K562 (cell line): ENCODE data around the gene TAS2R20. TPM values are rescaled to one million over a fixed set of nuclear protein-coding genes. Genes with fewer than 3 reads are reported as not detected.

Experiments
- ATAC-seq: fragments of 200-7000 bp; cut with Tn5 transposase; 3 replicates; pipeline ENCODE4 v1.9.1; 2020; ENCODE audit warnings: moderate library complexity
- BruUV-seq: library from RNA; stranded (reverse); fragments of 400-500 nt; replicated peaks from 2 replicates; lab custom pipeline; 2021; lab: Mats Ljungman, UMichigan
- CTCF ChIA-PET: fragments of 300-600 bp; formaldehyde crosslinking; extraction: SDS; loops from one replicate; lab custom pipeline; 2021; ENCODE audit warnings: low intra/inter-chr PET ratio; lab: Yijun Ruan, JAX
- POLR2A ChIA-PET: fragments of 300-600, 350-650 bp; sonication (Branson Sonifier 250); formaldehyde crosslinking; extraction: SDS; loops from one replicate; lab custom pipeline; 2021; ENCODE audit warnings: antibody characterized with exemption, inconsistent platforms; lab: Yijun Ruan, JAX
- DNase-seq, 4 experiments: peaks; one replicate each; pipeline versions ENCODE4 v3.0.0 to v3.0.0-alpha.2; 2011 to 2018; ENCODE audit warnings: low spot score in 3 of 4, mixed read lengths in 3 of 4; ENCODE audit errors: extremely low read depth in 1 of 4
- FAIRE-seq: peaks from 2 replicates; lab custom pipeline; 2011; peaks lifted over from hg19 to GRCh38; lab: Jason Lieb, UNC
- H2AFZ ChIP-seq: 2 replicates; pipeline ENCODE4 v1.6.0; 2011; ENCODE audit warnings: low read depth, low read length, control low read depth, inconsistent platforms
- H3K27ac ChIP-seq: fragments of 200-600 bp; 3 replicates; pipeline ENCODE4 v1.8.0; 2011; ENCODE audit warnings: low read depth, mild to moderate bottlenecking, control low read depth, inconsistent platforms, low read length, moderate library complexity, mixed read lengths; ENCODE audit errors: extremely low read depth
- H3K27me3 ChIP-seq, 2 experiments: fragments of 300-600 bp in 1 of 2; 2 replicates in 1 of 2; 3 replicates in 1 of 2; pipeline versions ENCODE4 v1.6.0 to v1.8.0; 2011; ENCODE audit warnings: inconsistent platforms in 2 of 2, low read length in 2 of 2, mild to moderate bottlenecking in 1 of 2, mixed read lengths in 1 of 2, moderate library complexity in 1 of 2; ENCODE audit not compliant: control insufficient read depth in 2 of 2, insufficient read depth in 2 of 2
- H3K36me3 ChIP-seq: fragments of 300-600 bp; 3 replicates; pipeline ENCODE4 v1.8.0; 2011; ENCODE audit warnings: mild to moderate bottlenecking, low read length, inconsistent platforms; ENCODE audit not compliant: control insufficient read depth, insufficient read depth
- H3K4me1 ChIP-seq, 2 experiments: fragments of 200-600 bp in 1 of 2; replicated peaks in 1 of 2; 2 replicates in 1 of 2; 3 replicates in 1 of 2; pipeline versions ENCODE4 v1.5.1 to v1.8.0; 2011; ENCODE audit warnings: inconsistent platforms in 2 of 2, low read length in 2 of 2, mild to moderate bottlenecking in 1 of 2, mixed read lengths in 1 of 2, moderate library complexity in 1 of 2; ENCODE audit not compliant: control insufficient read depth in 2 of 2, insufficient read depth in 2 of 2
- H3K4me2 ChIP-seq: 2 replicates; pipeline ENCODE4 v1.6.1; 2011; ENCODE audit warnings: low read length, control low read depth, inconsistent platforms, mixed read lengths; ENCODE audit not compliant: insufficient read depth
- H3K4me3 ChIP-seq: fragments of 200-600 bp; sonication (generic), shearing (Covaris generic); 2 replicates; pipeline ENCODE4 v1.5.1; 2016; ENCODE audit warnings: control low read depth, inconsistent platforms
- H3K79me2 ChIP-seq: fragments of 200-600 bp; 3 replicates; pipeline ENCODE4 v1.8.0; 2011; ENCODE audit warnings: low read length, inconsistent platforms; ENCODE audit not compliant: control insufficient read depth, insufficient read depth
- H3K9ac ChIP-seq, 2 experiments: 2 replicates each; pipeline versions ENCODE4 v1.6.0 to v1.6.1; 2011; ENCODE audit warnings: low read depth in 2 of 2, low read length in 2 of 2, control low read depth in 1 of 2, inconsistent platforms in 1 of 2, mild to moderate bottlenecking in 1 of 2, mixed read lengths in 1 of 2; ENCODE audit not compliant: insufficient read depth in 1 of 2
- H3K9me1 ChIP-seq: one replicate; pipeline ENCODE4 v1.6.0; 2011; ENCODE audit warnings: inconsistent platforms, mild to moderate bottlenecking, low read length, moderate library complexity; ENCODE audit not compliant: control insufficient read depth, insufficient read depth
- H3K9me3 ChIP-seq: replicated peaks from 2 replicates; pipeline ENCODE4 v1.5.1; 2011; ENCODE audit warnings: low read depth, low read length, inconsistent platforms; ENCODE audit not compliant: control insufficient read depth, insufficient read depth
- H4K20me1 ChIP-seq: replicated peaks from 2 replicates; pipeline ENCODE4 v1.6.1; 2011; ENCODE audit warnings: low read length, inconsistent platforms, mixed read lengths; ENCODE audit not compliant: control insufficient read depth, insufficient read depth
- CBX5 ChIP-seq: IDR thresholded peaks from 2 replicates; pipeline ENCODE4 v1.6.1; 2014; ENCODE audit warnings: low read depth, borderline replicate concordance
- CBX8 ChIP-seq: fragments of 200-600 bp; sonication (generic); IDR thresholded peaks from 2 replicates; pipeline ENCODE4 v1.6.1; 2012; ENCODE audit warnings: borderline replicate concordance, mixed run types, low read depth, mild to moderate bottlenecking, moderate library complexity, mixed read lengths, low read length, control low read depth, inconsistent platforms; ENCODE audit not compliant: poor library complexity, severe bottlenecking; ENCODE audit errors: extremely low read depth
- CXXC5 ChIP-seq: fragments of 250-450 bp; sonication (Bioruptor Pico); IDR thresholded peaks from 2 replicates; pipeline ENCODE4 v1.8.0; 2022; ENCODE audit warnings: inconsistent platforms, mild to moderate bottlenecking, moderate library complexity
- FOXA3 ChIP-seq, 2 experiments: fragments of 450-650 bp in 1 of 2; sonication (generic) in 1 of 2; formaldehyde crosslinking; IDR thresholded peaks in 1 of 2; conservative IDR thresholded peaks in 1 of 2; 2 replicates each; pipeline versions ENCODE4 v1.4.0 to v1.8.0; 2020 to 2022; ENCODE audit warnings: mild to moderate bottlenecking in 2 of 2, missing genetic modification reagents in 1 of 2
- GATAD2B ChIP-seq: fragments of 450-650 bp; IDR thresholded peaks from 2 replicates; pipeline ENCODE4 v1.6.1; 2017; ENCODE audit warnings: mild to moderate bottlenecking, borderline replicate concordance
- HMG20B ChIP-seq: fragments of 250-450 bp; sonication (Bioruptor Pico); IDR thresholded peaks from 2 replicates; pipeline ENCODE4 v1.5.0; 2021; ENCODE audit warnings: mild to moderate bottlenecking
- IRF2 ChIP-seq: sonication (generic); formaldehyde crosslinking; IDR thresholded peaks from 2 replicates; pipeline ENCODE4 v1.8.1; 2022; ENCODE audit warnings: mild to moderate bottlenecking, missing genetic modification reagents
- MEIS2 ChIP-seq: fragments of 450-650 bp; IDR thresholded peaks from 2 replicates; pipeline ENCODE4 v1.6.1; 2014; ENCODE audit warnings: mild to moderate bottlenecking; ENCODE audit not compliant: partially characterized antibody
- PBX2 ChIP-seq, 2 experiments: IDR thresholded peaks in 1 of 2; conservative IDR thresholded peaks in 1 of 2; 2 replicates each; pipeline ENCODE4 v1.6.1; 2016; ENCODE audit warnings: low read depth in 2 of 2, mild to moderate bottlenecking in 1 of 2, missing compliant biosample characterization in 1 of 2, missing genetic modification characterization in 1 of 2, moderate library complexity in 1 of 2
- PTTG1 ChIP-seq: fragments of 450-650 bp; IDR thresholded peaks from 2 replicates; pipeline ENCODE4 v1.6.1; 2016; ENCODE audit warnings: low read depth, mild to moderate bottlenecking, missing genetic modification characterization, missing compliant biosample characterization
- SAFB2 ChIP-seq: fragments of 200-400 bp; formaldehyde crosslinking; IDR thresholded peaks from 2 replicates; pipeline ENCODE4 v1.6.1; 2018; ENCODE audit warnings: borderline replicate concordance, low read length, low read depth, moderate library complexity; ENCODE audit not compliant: severe bottlenecking
- SETDB1 ChIP-seq: IDR thresholded peaks from one replicate; pipeline ENCODE4 v1.6.1; 2012; ENCODE audit warnings: low read length, control low read depth, inconsistent platforms
- SP2 ChIP-seq: IDR thresholded peaks from 2 replicates; pipeline ENCODE4 v1.6.1; 2011; ENCODE audit warnings: mild to moderate bottlenecking, low read depth, low read length, moderate library complexity; ENCODE audit not compliant: poor library complexity, severe bottlenecking; ENCODE audit errors: extremely low read depth
- XRCC5 ChIP-seq: fragments of 200-400 bp; formaldehyde crosslinking; IDR thresholded peaks from 2 replicates; pipeline ENCODE4 v1.6.1; 2017; ENCODE audit warnings: low read depth, mild to moderate bottlenecking, low read length
- ZC3H11A ChIP-seq: IDR thresholded peaks from 2 replicates; pipeline ENCODE4 v1.6.1; 2012; ENCODE audit warnings: low read depth, low read length, improper control_type of control experiment
- ZNF408 ChIP-seq: fragments of 250-450 bp; sonication (Bioruptor Pico); IDR thresholded peaks from 2 replicates; pipeline ENCODE4 v1.4.0; 2020; ENCODE audit warnings: low read depth, mild to moderate bottlenecking, moderate library complexity
- ZNF79 ChIP-seq: fragments of 250-450 bp; sonication (Bioruptor Pico); IDR thresholded peaks from 2 replicates; pipeline ENCODE4 v1.4.0; 2020; ENCODE audit warnings: low read depth, mild to moderate bottlenecking, moderate library complexity
- ZSCAN29 ChIP-seq: fragments of 450-650 bp; IDR thresholded peaks from 2 replicates; pipeline ENCODE4 v1.6.1; 2017
- WGBS: fragments of 100-300 bp; shearing (Covaris generic); methylation state at CpG from one replicate; pipeline ENCODE4 v1.1.6; 2016; ENCODE audit warnings: low coverage, mixed read lengths; ENCODE audit not compliant: insufficient coverage; ENCODE audit errors: missing lambda C conversion rate; 5-methylcytosine and 5-hydroxymethylcytosine counted together
- in situ Hi-C: fragments of 300-500 bp; cut with MboI; formaldehyde crosslinking; loops from 4 replicates; pipeline ENCODE4 v1.15.0; 2018; ENCODE audit warnings: inconsistent platforms, mixed read lengths
- intact Hi-C: fragments of 100-400 bp; cut with micrococcal nuclease; formaldehyde crosslinking; loops from 2 replicates; pipeline ENCODE4 v1.14.2; 2022
- polyA plus RNA-seq, 8 experiments: library from polyadenylated mRNA; depleted of rRNA in 4 of 8; stranded (reverse) in 5 of 8; unstranded in 3 of 8; fragments of >200 nt; fragmentation: Nextera tagmentation in 2 of 8; fragmentation: Illumina TruSeq in 1 of 8; extraction: Ambion mirVana in 2 of 8; extraction: Trizol in 1 of 8; gene quantifications; 2 replicates each; pipeline versions ENCODE4 v1.2.1 to v1.2.3, GENCODE V29; 2011 to 2014; ENCODE audit warnings: inconsistent platforms in 1 of 8, missing spikeins in 1 of 8
- total RNA-seq, 7 experiments: library from RNA; depleted of rRNA in 6 of 7; stranded (reverse); fragments of >200 nt in 6 of 7; fragmentation: Illumina TruSeq in 2 of 7; extraction: Trizol in 2 of 7; gene quantifications; 2 replicates each; pipeline versions ENCODE4 v1.2.1 to v1.2.3, GENCODE V29; 2011 to 2021; ENCODE audit warnings: low replicate concordance in 1 of 7
- TF ChIP-seq, protein P1 (sequence below): fragments of 250-450 bp; sonication (Bioruptor Pico); IDR thresholded peaks from 2 replicates; pipeline ENCODE4 v1.8.0; 2022; ENCODE audit warnings: moderate library complexity, mild to moderate bottlenecking, inconsistent platforms

The TAS2R20 gene
- total and polyA plus RNA-seq, 9 of the 15 experiments (the other 6 are each of a cell fraction or from before 2014, with no cell fraction given), result 0.07 to 2.3 (median 0.77) TPM

GRCh38 chr12:10960211-10960610 is 37.9 kb downstream of the TAS2R20 start (continued):
- TF ChIP-seq IRF2 (CRISPR knock-in tag), result no peak
- TF ChIP-seq, all 486 proteins: peak for 2

GRCh38 chr12:10959804-10960203 is 38.3 kb downstream of the TAS2R20 start:
- DNase-seq, result no peak
- no peak for ATAC-seq
- Histone ChIP-seq H3K79me2 (no peaks in the 10 kb centered on the region), H3K27ac (no peak overlapping the region), H2AFZ (no peak overlapping the region), H3K9ac (no peak overlapping the region), H3K4me1 (no peaks in the 10 kb centered on the region), H3K4me3 (no peak overlapping the region), H3K36me3 (no peaks in the 10 kb centered on the region), H3K4me2 (no peak overlapping the region), H4K20me1 (no peaks in the 10 kb centered on the region), H3K9me3 (no peaks in the 10 kb centered on the region), H3K9me1 (no peaks in the 10 kb centered on the region), H3K27me3 (no peaks in the 10 kb centered on the region)
- 73% methylated on average over 2 of the region's 2 CpGs for WGBS
- in situ Hi-C loops (no loop called here), intact Hi-C loops (no loop called here)
- no TSS peak for BruUV-seq
- CTCF ChIA-PET, result no interaction called here
- POLR2A ChIA-PET, result no interaction called here
- no peak for FAIRE-seq
- TF ChIP-seq SAFB2 (no peak), PBX2 (CRISPR knock-in tag; IDR thresholded peaks at IDR 0.05; ENCODE audit: low read depth) (no peak), PBX2 (tag; conservative IDR thresholded peaks at IDR 0.05; ENCODE audit: low read depth) (0 out of 2 replicates have a peak, but pooled peaks have one; percentile 34), ZC3H11A (no peak), PTTG1 (tag) (no peak), FOXA3 (CRISPR knock-in tag; conservative IDR thresholded peaks at IDR 0.05 in 1 of 2, IDR thresholded peaks at IDR 0.05 in 1 of 2) (no peak), HMG20B (no peak), ZNF79 (CRISPR knock-in tag) (no peak), ZNF408 (CRISPR knock-in tag) (no peak), SP2 (no peak), CXXC5 (no peak), GATAD2B (no peak), MEIS2 (peak; percentile 19), CBX5 (no peak), CBX8 (no peak), SETDB1 (no peak), XRCC5 (no peak), ZSCAN29 (no peak)
- TF ChIP-seq, protein P1, sequence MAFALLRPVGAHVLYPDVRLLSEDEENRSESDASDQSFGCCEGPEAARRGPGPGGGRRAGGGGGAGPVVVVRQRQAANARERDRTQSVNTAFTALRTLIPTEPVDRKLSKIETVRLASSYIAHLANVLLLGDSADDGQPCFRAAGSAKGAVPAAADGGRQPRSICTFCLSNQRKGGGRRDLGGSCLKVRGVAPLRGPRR (CRISPR knock-in tag), result no peak
